ENCODE measurements around the gene HRAS. TPM values are rescaled to one million over a fixed set of nuclear protein-coding genes. Genes with fewer than 3 reads are reported as not detected.

HRAS gene
- total and polyA plus RNA-seq, 2 donors (not counting 3 experiments of a cell fraction or from before 2014, with no cell fraction given) = 103 to 109 TPM

DNA sequence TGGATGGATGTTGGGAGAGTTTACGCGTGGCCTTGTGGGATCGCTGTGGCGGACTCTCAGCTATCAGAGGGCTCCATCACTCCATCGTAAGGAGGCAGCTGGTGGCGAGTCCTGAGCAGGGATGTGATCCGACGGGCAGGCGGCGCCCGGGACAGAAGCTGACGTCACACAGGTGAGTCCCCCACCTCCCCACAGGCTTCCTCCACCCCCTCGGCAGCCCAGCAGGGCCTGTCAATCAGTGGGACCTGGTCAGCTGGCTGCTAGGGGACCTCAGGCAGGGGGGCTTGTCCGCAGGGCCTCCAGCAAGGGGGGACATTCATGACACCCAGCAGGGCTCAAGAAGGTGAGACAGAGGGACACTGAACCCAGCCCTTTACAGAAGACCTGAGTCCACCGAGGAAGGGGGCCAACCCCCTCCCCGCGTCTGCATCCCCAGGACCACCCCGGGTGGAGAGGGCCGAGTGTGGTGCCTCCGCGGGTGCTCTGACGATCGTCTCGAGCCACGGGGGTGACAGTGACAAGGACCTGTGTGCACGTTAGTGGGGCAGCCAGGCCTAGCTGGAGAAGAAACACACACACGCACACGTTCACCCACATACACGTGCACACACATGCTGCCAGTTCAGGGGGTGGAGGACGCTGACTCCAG is 7.1 kb downstream of the HRAS start:
- no peak overlapping the region for H3K27ac ChIP-seq (ENCODE audit: insufficient read depth, low read depth, low read length)
- no peaks in the 10 kb centered on the region for H3K9me3 ChIP-seq (replicated peaks; ENCODE audit: control insufficient read depth, insufficient read depth, low read length)
- no peak for FAIRE-seq
- POLR2A ChIA-PET = no interaction called here
- H3K4me1 ChIP-seq (ENCODE audit: control insufficient read depth, extremely low read depth, insufficient read depth, low read length) = peaks cover 4% of the 10 kb centered on the region
- no peaks in the 10 kb centered on the region for H3K9me1 ChIP-seq (replicated peaks; ENCODE audit: control insufficient read depth, extremely low read depth, insufficient read depth, low read length)
- no TSS peak for BruUV-seq (replicated peaks)
- H3K79me2 ChIP-seq (ENCODE audit: control insufficient read depth, insufficient read depth, low read length) = no peaks in the 10 kb centered on the region
- no peak overlapping the region for H3K4me3 ChIP-seq (replicated peaks in 1 of 3; ENCODE audit: insufficient read depth in 1 of 3, low read depth in 1 of 3, low read length in 3 of 3)
- CTCF ChIA-PET = interaction anchor here (2.2 kb wide), 1 partner anchor 9 kb away, joined by 5 read pairs; no protein-coding TSS in a partner anchor
- H2AFZ ChIP-seq (ENCODE audit: low read depth, low read length) = no peak overlapping the region
- intact Hi-C loops (cut with micrococcal nuclease) = no loop called here
- H3K4me2 ChIP-seq (ENCODE audit: insufficient read depth, low read length) = no peak overlapping the region
- dilution Hi-C loops (cut with MboI; ENCODE audit: extremely low pct_ligation_motif_present, low sequenced_read_pairs) = no loop called here
- H3K36me3 ChIP-seq (ENCODE audit: control insufficient read depth in 2 of 2, extremely low read depth in 1 of 2, insufficient read depth in 2 of 2, low read length in 2 of 2) = peaks cover under 1 to 16% of the 10 kb centered on the region in 2 experiments
- no peak overlapping the region for H3K9ac ChIP-seq (replicated peaks; ENCODE audit: extremely low read depth, insufficient read depth, low read length)
- no peaks in the 10 kb centered on the region for H4K20me1 ChIP-seq (replicated peaks; ENCODE audit: control insufficient read depth, extremely low read depth, insufficient read depth, low read length)
- DNase-seq (ENCODE audit: low read depth, low spot score) = no peak
- TF ChIP-seq JUN (IDR thresholded peaks at IDR 0.05; ENCODE audit: borderline replicate concordance, insufficient read depth, insufficient read length, low read depth) (no peak), POLR2AphosphoS5 (IDR thresholded peaks at IDR 0.05; ENCODE audit: insufficient read depth, low read depth, low read length) (no peak), POLR2A (IDR thresholded peaks at IDR 0.05; ENCODE audit: low read depth, low read length) (no peak), EZH2 (IDR thresholded peaks at IDR 0.05; ENCODE audit: borderline replicate concordance, low read depth, low read length, severe bottlenecking) (no peak), MYC (IDR thresholded peaks at IDR 0.05; ENCODE audit: low read depth, low read length) (no peak), FOS (IDR thresholded peaks at IDR 0.05; ENCODE audit: borderline replicate concordance, insufficient read depth, low read length) (no peak)
- TF ChIP-seq, protein P1, sequence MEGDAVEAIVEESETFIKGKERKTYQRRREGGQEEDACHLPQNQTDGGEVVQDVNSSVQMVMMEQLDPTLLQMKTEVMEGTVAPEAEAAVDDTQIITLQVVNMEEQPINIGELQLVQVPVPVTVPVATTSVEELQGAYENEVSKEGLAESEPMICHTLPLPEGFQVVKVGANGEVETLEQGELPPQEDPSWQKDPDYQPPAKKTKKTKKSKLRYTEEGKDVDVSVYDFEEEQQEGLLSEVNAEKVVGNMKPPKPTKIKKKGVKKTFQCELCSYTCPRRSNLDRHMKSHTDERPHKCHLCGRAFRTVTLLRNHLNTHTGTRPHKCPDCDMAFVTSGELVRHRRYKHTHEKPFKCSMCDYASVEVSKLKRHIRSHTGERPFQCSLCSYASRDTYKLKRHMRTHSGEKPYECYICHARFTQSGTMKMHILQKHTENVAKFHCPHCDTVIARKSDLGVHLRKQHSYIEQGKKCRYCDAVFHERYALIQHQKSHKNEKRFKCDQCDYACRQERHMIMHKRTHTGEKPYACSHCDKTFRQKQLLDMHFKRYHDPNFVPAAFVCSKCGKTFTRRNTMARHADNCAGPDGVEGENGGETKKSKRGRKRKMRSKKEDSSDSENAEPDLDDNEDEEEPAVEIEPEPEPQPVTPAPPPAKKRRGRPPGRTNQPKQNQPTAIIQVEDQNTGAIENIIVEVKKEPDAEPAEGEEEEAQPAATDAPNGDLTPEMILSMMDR (IDR thresholded peaks at IDR 0.05; ENCODE audit: extremely low read depth in 1 of 2, insufficient read depth in 1 of 2, low read depth in 1 of 2, low read length in 2 of 2) = no peak
- TF ChIP-seq, protein P2, sequence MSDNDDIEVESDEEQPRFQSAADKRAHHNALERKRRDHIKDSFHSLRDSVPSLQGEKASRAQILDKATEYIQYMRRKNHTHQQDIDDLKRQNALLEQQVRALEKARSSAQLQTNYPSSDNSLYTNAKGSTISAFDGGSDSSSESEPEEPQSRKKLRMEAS (IDR thresholded peaks at IDR 0.05; ENCODE audit: insufficient read depth, insufficient read length) = no peak
- H3K27me3 ChIP-seq (ENCODE audit: control insufficient read depth in 2 of 2, insufficient read depth in 2 of 2, low read length in 2 of 2) = no peaks in the 10 kb centered on the region

Measured in endothelial cell of umbilical vein (primary cell).